Pancreas (tissue), 10 donors: ENCODE measurements around the gene SHISAL2B. TPM values are rescaled to one million over a fixed set of nuclear protein-coding genes. Genes with fewer than 3 reads are reported as not detected.
"Not testable (repeated sequence)": the region's sequence is repeated elsewhere in the genome, so short reads cannot be mapped to it uniquely, and the experiment has no call there.

ENCODE experiments used
- ATAC-seq, 4 donors: fragments of 200-7000 bp; cut with Tn5 transposase; one replicate each; pipeline versions ENCODE4 v1.8.0 to v1.9.1; 2020; ENCODE audit warnings: mild to moderate bottlenecking in 4 of 4, moderate library complexity in 4 of 4
- DNase-seq, 6 donors: peaks; one replicate each; pipeline ENCODE4 v3.0.0-alpha.2; 2020
- FAIRE-seq: peaks from 2 replicates; lab custom pipeline; 2012; peaks lifted over from hg19 to GRCh38; lab: Jason Lieb, UNC
- H3K27ac ChIP-seq, 4 donors: fragments of 200-600 bp; sonication (generic); 1 replicate in 3 of 4; 2 replicates in 1 of 4; pipeline versions ENCODE4 v1.5.0 to v1.8.0; 2020
- H3K27me3 ChIP-seq, 4 donors: fragments of 200-600 bp; one replicate each; pipeline ENCODE4 v1.8.0; 2021
- H3K36me3 ChIP-seq, 3 donors: fragments of 200-600 bp; sonication (generic) in 1 of 3; one replicate each; pipeline versions ENCODE4 v1.5.0 to v1.8.0; 2020 to 2021
- H3K4me1 ChIP-seq, 3 donors: fragments of 200-600 bp; one replicate each; pipeline ENCODE4 v1.8.0; 2021
- H3K4me3 ChIP-seq, 4 donors: fragments of 200-600 bp; sonication (generic) in 2 of 4; one replicate each; pipeline versions ENCODE4 v1.5.0 to v1.8.0; 2020 to 2021
- H3K9me3 ChIP-seq, 4 donors: fragments of 200-600 bp; one replicate each; pipeline ENCODE4 v1.8.0; 2021
- WGBS, 2 donors: extraction: QIAGEN DNeasy Blood & Tissue Kit; methylation state at CpG; one replicate each; pipeline ENCODE4 v1.1.7; 2013; 5-methylcytosine and 5-hydroxymethylcytosine counted together
- intact Hi-C, 3 donors: fragments of 100-400 bp; cut with DNase I; formaldehyde crosslinking; loops; one replicate each; pipeline versions ENCODE4 v1.11.1 to v1.14.2; 2022
- polyA plus RNA-seq, 2 donors: library from polyadenylated mRNA; stranded (reverse); fragments of 200-250 nt; gene quantifications; one replicate each; pipeline ENCODE4 v1.2.3, GENCODE V29; 2013
- total RNA-seq, 6 donors: library from RNA; stranded (reverse); fragmentation: NEBNext Ultra II Directional in 4 of 6; extraction: Animal tissue kit (Norgen Biotek cat#: 25700) in 4 of 6; gene quantifications; one replicate each; pipeline versions ENCODE4 v1.2.1 to v1.2.4, GENCODE V29; 2021 to 2023
- TF ChIP-seq, protein P1 (sequence below), 4 donors: fragments of 200-600 bp; sonication (generic) in 3 of 4; IDR thresholded peaks; one replicate each; pipeline versions ENCODE4 v1.5.0 to v1.8.0; 2021; ENCODE audit warnings: antibody characterized with exemption in 4 of 4
- donor health status: healthy with polysubstance abuse.
- donor health status: DM: no; HTN: no; CAD: no; lungs with moderate emphysema.
- donor health status: DM: no; HTN: no; CAD: no.
- donor health status: control.
- donor health status: control.
- donor health status: Bipolar disorder and iron deficiency.
- donor health status: DM: yes; HTN: yes; CAD: no.
- donor health status: DM: no; HTN: no; CAD: no.
- donor health status: DM: no; HTN: no; CAD: no.
- donor health status: DM: yes; HTN: yes; CAD: no.

Gene SHISAL2B
- total and polyA plus RNA-seq, 8 donors: 1.2 to 69.8 (median 2.7) TPM

DNA sequence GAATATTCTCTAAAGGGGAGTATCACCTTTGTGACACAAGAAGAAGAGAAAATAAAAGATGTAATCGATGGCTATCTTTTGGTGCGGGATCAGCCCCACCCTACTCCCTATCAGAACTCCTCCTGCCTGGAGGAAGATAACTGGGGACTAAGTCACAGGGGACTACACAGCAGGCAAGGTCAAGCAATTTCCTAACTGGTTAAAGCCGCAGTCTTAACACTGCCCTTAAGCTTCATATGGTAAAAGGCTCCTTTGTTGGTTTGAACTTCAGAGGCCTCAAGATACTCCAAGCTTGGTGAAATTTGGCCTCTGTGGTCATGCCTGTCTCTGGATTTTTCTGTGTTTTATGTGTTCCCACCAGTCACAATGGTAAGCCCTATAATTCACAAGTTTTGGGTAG, 1.3 kb upstream of the SHISAL2B start:
- H3K4me3 ChIP-seq: no peak overlapping the region
- 52 to 56% methylated on average over 3 of the region's 3 CpGs for WGBS, 2 donors
- H3K27me3 ChIP-seq: peaks cover 0 to 12% (median 2%) of the 10 kb centered on the region in 4 donors
- H3K36me3 ChIP-seq: no peaks in the 10 kb centered on the region
- DNase-seq: no peak
- ATAC-seq: no peak
- no peak for FAIRE-seq
- H3K27ac ChIP-seq: no peak overlapping the region
- H3K4me1 ChIP-seq: no peaks in the 10 kb centered on the region
- intact Hi-C loops: no loop called here
- H3K9me3 ChIP-seq: no peaks in the 10 kb centered on the region
- TF ChIP-seq, protein P1, sequence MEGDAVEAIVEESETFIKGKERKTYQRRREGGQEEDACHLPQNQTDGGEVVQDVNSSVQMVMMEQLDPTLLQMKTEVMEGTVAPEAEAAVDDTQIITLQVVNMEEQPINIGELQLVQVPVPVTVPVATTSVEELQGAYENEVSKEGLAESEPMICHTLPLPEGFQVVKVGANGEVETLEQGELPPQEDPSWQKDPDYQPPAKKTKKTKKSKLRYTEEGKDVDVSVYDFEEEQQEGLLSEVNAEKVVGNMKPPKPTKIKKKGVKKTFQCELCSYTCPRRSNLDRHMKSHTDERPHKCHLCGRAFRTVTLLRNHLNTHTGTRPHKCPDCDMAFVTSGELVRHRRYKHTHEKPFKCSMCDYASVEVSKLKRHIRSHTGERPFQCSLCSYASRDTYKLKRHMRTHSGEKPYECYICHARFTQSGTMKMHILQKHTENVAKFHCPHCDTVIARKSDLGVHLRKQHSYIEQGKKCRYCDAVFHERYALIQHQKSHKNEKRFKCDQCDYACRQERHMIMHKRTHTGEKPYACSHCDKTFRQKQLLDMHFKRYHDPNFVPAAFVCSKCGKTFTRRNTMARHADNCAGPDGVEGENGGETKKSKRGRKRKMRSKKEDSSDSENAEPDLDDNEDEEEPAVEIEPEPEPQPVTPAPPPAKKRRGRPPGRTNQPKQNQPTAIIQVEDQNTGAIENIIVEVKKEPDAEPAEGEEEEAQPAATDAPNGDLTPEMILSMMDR (IDR thresholded peaks at IDR 0.05): no peak

DNA sequence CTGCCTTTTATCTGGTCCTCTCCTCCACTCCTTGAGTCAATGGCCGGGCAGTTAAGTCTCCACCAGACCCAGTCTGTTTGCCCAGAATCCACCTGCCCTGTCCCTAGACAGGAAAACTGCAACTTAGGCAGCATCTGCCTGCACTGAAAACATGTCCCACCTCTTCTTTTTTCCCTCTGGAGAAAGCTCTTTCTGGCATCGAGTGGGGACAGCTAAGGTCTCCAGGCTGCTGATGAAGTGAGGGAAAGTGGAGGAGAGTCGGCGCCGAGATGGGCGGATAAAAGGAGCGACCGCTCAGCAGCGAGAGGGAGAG, 243 bp upstream of the SHISAL2B start:
- Histone ChIP-seq H3K4me1 (no peaks in the 10 kb centered on the region), H3K36me3 (no peaks in the 10 kb centered on the region), H3K27ac (no peak overlapping the region), H3K9me3 (no peaks in the 10 kb centered on the region), H3K4me3 (peak overlapping the region in 2 of 4 donors; percentile 17 to 32), H3K27me3 (peaks cover 0 to 12% (median 2%) of the 10 kb centered on the region in 4 donors)
- TF ChIP-seq, protein P1 (IDR thresholded peaks at IDR 0.05): no peak
- WGBS, 2 donors: 2% methylated on average over 9 of the region's 9 CpGs
- DNase-seq: no peak
- ATAC-seq: peak in 2 of 4 donors; percentile 22 to 36
- no peak for FAIRE-seq
- intact Hi-C loops: no loop called here

DNA sequence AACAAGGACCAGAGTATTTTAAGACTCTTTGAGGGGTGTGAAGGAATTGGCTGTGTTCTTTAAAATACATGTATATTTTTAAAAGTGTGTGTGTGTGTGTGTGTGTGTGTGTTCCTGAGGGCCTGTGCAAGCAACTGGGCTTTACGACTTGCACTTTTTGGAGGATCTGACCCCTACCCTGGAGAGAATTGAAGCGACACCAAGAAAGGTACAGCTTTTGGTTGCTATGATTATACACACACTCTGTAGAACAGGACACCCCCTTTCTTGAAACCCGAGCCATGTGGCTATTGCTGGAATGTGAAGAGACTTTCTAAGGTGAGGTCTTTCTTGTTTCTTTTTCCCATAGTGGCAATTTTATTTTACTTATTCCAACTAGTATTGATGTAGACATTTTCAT, 988 bp downstream of the SHISAL2B start:
- WGBS, 2 donors: 29% methylated on average over 3 of the region's 3 CpGs
- no peak for FAIRE-seq
- Histone ChIP-seq H3K36me3 (no peaks in the 10 kb centered on the region), H3K27me3 (peaks cover 0 to 12% (median 2%) of the 10 kb centered on the region in 4 donors), H3K4me1 (no peaks in the 10 kb centered on the region), H3K9me3 (no peaks in the 10 kb centered on the region), H3K4me3 (no peak overlapping the region), H3K27ac (no peak overlapping the region)
- DNase-seq: no peak
- intact Hi-C loops: no loop called here
- TF ChIP-seq, protein P1 (IDR thresholded peaks at IDR 0.05): no peak
- ATAC-seq: no peak

DNA sequence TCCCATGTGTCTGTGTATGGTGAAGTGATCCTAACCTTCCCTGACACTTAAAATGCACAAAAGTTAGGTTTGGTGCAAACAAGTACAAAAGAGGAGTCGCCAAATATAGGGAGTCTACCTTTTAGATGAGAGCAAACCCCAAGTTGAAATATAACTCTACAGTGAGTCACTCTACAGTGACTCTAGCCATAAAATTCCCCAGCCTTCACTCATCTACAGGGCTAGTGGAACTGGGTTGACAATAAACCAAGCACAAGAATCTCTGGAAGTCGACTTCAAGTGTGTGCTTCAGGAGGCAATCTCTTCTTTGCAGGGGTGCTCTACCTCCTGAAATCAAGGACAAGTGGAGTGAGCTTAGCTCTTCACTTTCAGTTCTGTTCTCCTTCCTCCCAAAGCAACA, 3.3 kb downstream of the SHISAL2B start:
- Histone ChIP-seq H3K27me3 (peaks cover 0 to 12% (median 2%) of the 10 kb centered on the region in 4 donors), H3K4me3 (no peak overlapping the region), H3K9me3 (no peaks in the 10 kb centered on the region), H3K4me1 (no peaks in the 10 kb centered on the region), H3K36me3 (no peaks in the 10 kb centered on the region), H3K27ac (no peak overlapping the region)
- WGBS, 2 donors: 46 to 68% methylated on average over 2 of the region's 2 CpGs
- FAIRE-seq (no peak), DNase-seq (no peak), ATAC-seq (no peak)
- TF ChIP-seq, protein P1 (IDR thresholded peaks at IDR 0.05): no peak
- intact Hi-C loops: no loop called here

DNA sequence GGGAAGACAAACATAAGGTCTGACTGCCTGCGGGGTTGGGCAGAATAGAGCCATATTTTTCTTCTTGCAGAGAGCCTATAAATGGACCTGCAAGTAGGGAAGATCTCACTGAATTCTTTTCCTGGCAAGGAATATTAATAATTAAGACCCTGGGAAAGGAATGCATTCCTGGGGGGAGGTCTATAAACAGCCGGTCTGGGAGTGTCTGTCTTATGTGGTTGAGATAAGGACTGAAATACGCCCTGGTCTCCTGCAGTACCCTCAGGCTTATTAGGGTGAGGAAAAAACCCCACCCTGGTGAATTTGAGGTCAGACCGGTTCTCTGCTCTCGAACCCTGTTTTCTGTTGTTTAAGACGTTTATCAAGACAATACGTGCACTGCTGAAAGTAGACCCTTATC, 6.1 kb downstream of the SHISAL2B start:
- not testable (repeated sequence) for ATAC-seq, FAIRE-seq

More for the DNA sequence above, 6.1 kb downstream of the SHISAL2B start:
- DNase-seq, H3K9me3 ChIP-seq, H3K36me3 ChIP-seq, H3K4me1 ChIP-seq, H3K27ac ChIP-seq, H3K4me3 ChIP-seq, intact Hi-C loops, H3K27me3 ChIP-seq: not testable (repeated sequence)
- 78 to 87% methylated on average over 7 of the region's 7 CpGs for WGBS, 2 donors
